ENCODE measurements around the gene ADCY9. TPM values are rescaled to one million over a fixed set of nuclear protein-coding genes. Genes with fewer than 3 reads are reported as not detected.

Gene ADCY9
- total RNA-seq, 1 experiment from 2014 or later: 4.7 TPM

GRCh38 chr16:3948378-3948995 lies 167.8 kb downstream of the ADCY9 start:
- Histone ChIP-seq H3K9ac (ENCODE audit: extremely low read depth, insufficient read length, low read length) (no peak overlapping the region), H3T11ph (ENCODE audit: low read length) (no peak overlapping the region), H3K27me3 (ENCODE audit: insufficient read depth, low read length) (no peaks in the 10 kb centered on the region), H2BK5ac (ENCODE audit: insufficient read length, low read length) (no peak overlapping the region), H2BK15ac (ENCODE audit: low read depth, low read length) (no peak overlapping the region), H3K9me3 (ENCODE audit: control insufficient read depth, low read depth, low read length) (no peaks in the 10 kb centered on the region), H3K4me1 (ENCODE audit: insufficient read depth, low read length) (no peaks in the 10 kb centered on the region), H3K27ac (ENCODE audit: insufficient read length, low read depth, low read length) (no peak overlapping the region), H2AFZ (ENCODE audit: low read length) (no peak overlapping the region), H3K4ac (ENCODE audit: low read depth, low read length) (no peak overlapping the region), H2AK5ac (ENCODE audit: insufficient read length, low read length) (no peak overlapping the region), H4K20me1 (ENCODE audit: control insufficient read depth, insufficient read depth, insufficient read length) (no peaks in the 10 kb centered on the region), H2BK20ac (ENCODE audit: low read depth, low read length, poor library complexity, severe bottlenecking) (no peak overlapping the region), H2BK120ac (ENCODE audit: low read depth, low read length, poor library complexity, severe bottlenecking) (no peak overlapping the region), H2BK12ac (ENCODE audit: insufficient read length, low read depth, low read length) (no peak overlapping the region), H4K8ac (replicated peaks; ENCODE audit: insufficient read length, low read depth, low read length) (no peak overlapping the region), H4K5ac (ENCODE audit: insufficient read length, low read depth, low read length) (no peak overlapping the region), H3K14ac (ENCODE audit: insufficient read depth, low read length) (no peak overlapping the region), H3K4me2 (ENCODE audit: insufficient read depth, insufficient read length, low read length) (no peak overlapping the region), H3K56ac (ENCODE audit: insufficient read length, low read depth, low read length) (no peak overlapping the region), H3K18ac (ENCODE audit: insufficient read length, low read depth, low read length) (no peak overlapping the region), H3K23me2 (ENCODE audit: insufficient read length, low read depth, low read length, poor library complexity, severe bottlenecking) (no peaks in the 10 kb centered on the region), H3K23ac (ENCODE audit: insufficient read length, low read depth, low read length) (no peak overlapping the region), H3K79me2 (ENCODE audit: insufficient read depth, low read length) (no peaks in the 10 kb centered on the region), H4K91ac (ENCODE audit: insufficient read length, low read depth, low read length) (no peak overlapping the region), H3K79me1 (ENCODE audit: insufficient read depth, low read depth, low read length, poor library complexity, severe bottlenecking) (no peaks in the 10 kb centered on the region)
- no peak for TF ChIP-seq CTCF (conservative IDR thresholded peaks at IDR 0.05)
- DNase-seq: no peak
- peaks cover 0 to under 1% (median 0%) of the 10 kb centered on the region in 3 experiments; a peak in 2 of 7 replicates for H3K36me3 Mint-ChIP-seq (ENCODE audit: insufficient read depth in 1 of 3, low read depth in 3 of 3)
- WGBS (ENCODE audit: extremely low coverage, insufficient read length, low lambda C conversion rate): no CpG with 5 or more reads among the region's 17 CpGs
- H3K27me3 Mint-ChIP-seq (ENCODE audit: low read depth): peaks cover 4% of the 10 kb centered on the region
- H3K27ac Mint-ChIP-seq: no peak overlapping the region
- H3K4me3 Mint-ChIP-seq: no peak overlapping the region
- H3K9me3 Mint-ChIP-seq: peaks cover under 1 to 2% of the 10 kb centered on the region in 2 experiments; a peak in 4 of 5 replicates
- no peaks in the 10 kb centered on the region for H3K4me1 Mint-ChIP-seq

All from H9 (cell line).